ENCODE results near the gene BSG. TPM values are rescaled to one million over a fixed set of nuclear protein-coding genes. Genes with fewer than 3 reads are reported as not detected.

BSG gene
- total and polyA plus RNA-seq, 2 experiments from 2014 or later: 957 to 973 TPM

DNA sequence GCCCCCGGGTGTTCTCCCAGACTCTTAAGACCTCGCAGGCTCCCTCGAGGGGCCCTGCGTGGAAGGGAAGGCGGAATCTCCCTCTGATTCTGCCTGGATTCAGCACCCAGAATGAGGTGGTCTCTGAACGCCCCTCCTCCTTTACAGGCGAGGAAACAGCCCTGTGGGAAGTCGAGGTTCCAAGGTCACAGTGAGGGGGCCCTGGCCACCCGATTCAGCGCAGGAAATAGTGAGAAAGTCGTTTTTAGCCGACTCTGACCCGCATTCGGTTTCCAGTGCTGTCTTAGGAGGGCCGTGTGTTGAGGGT lies 1.1 kb downstream of the BSG start (continued):
- TF ChIP-seq ZNF462 (CRISPR knock-in tag; IDR thresholded peaks at IDR 0.05) (no peak), EZH2 (IDR thresholded peaks at IDR 0.05; ENCODE audit: low read depth, unreplicated experiment) (no peak), CREB1 (CRISPR knock-in tag; IDR thresholded peaks at IDR 0.05; ENCODE audit: low read depth) (no peak), ZNF331 (CRISPR knock-in tag; IDR thresholded peaks at IDR 0.05; ENCODE audit: low read depth) (no peak), NANOG (IDR thresholded peaks at IDR 0.05; ENCODE audit: borderline replicate concordance) (no peak)
- TF ChIP-seq, protein P1, sequence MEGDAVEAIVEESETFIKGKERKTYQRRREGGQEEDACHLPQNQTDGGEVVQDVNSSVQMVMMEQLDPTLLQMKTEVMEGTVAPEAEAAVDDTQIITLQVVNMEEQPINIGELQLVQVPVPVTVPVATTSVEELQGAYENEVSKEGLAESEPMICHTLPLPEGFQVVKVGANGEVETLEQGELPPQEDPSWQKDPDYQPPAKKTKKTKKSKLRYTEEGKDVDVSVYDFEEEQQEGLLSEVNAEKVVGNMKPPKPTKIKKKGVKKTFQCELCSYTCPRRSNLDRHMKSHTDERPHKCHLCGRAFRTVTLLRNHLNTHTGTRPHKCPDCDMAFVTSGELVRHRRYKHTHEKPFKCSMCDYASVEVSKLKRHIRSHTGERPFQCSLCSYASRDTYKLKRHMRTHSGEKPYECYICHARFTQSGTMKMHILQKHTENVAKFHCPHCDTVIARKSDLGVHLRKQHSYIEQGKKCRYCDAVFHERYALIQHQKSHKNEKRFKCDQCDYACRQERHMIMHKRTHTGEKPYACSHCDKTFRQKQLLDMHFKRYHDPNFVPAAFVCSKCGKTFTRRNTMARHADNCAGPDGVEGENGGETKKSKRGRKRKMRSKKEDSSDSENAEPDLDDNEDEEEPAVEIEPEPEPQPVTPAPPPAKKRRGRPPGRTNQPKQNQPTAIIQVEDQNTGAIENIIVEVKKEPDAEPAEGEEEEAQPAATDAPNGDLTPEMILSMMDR (conservative IDR thresholded peaks at IDR 0.05; ENCODE audit: low read depth in 2 of 2): no peak

DNA sequence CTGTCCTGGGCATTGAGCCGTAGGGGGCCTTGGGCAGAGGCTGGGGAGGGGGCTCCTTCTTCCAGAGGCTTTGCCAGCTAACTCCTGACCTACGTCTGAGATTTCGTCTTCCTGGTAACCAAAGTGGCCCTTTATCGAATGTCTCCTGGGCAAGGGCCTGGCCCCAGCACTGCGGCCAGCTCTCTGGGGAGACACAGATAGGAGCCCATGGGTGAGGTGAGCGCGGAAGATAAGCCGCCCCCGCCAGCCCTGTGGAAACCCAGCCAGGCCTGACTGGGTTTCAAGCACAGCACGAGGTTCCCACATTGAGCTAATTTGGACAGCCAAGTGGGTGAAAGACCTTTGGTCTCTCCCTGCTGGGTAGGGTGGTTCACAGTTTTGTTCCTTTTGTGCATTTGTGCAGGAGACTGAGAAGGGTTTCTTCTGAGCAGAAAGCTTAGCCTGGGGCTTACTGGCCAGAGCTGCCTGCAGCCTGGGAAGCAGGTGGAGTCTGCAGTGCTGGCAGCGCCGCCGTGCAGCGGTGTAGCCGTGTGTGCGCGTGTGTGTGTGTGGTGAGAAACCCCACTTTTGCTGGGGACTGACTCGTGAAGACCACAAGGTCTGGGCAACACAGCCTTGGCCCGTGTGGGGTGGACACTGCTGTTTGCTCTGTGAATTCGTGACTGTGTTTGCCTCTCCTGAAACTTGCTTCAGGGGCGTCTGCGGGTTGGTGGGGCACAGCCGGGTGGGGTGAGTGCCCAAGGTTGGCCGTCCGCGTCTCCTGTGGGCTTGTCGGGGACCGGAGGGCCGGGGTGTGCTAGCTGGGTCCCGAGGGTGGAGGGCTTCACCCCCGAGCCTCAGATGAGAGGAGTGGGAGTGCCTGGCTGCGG lies 2.5 kb downstream of the BSG start:
- H3K27ac Mint-ChIP-seq: peak overlapping the region; percentile 72; the same call in 1 of the 2 replicates
- Histone ChIP-seq H3F3A (replicated peaks; ENCODE audit: low read depth) (peaks cover 17% of the 10 kb centered on the region; the same call in 1 of the 2 replicates), H3K79me2 (replicated peaks; ENCODE audit: insufficient read depth) (peaks cover 75% of the 10 kb centered on the region), H3K4me1 (ENCODE audit: insufficient read depth) (peaks cover 18% of the 10 kb centered on the region), H3K27me3 (ENCODE audit: insufficient read depth) (no peaks in the 10 kb centered on the region), H4K20me1 (replicated peaks; ENCODE audit: insufficient read depth) (peaks cover 49% of the 10 kb centered on the region), H3K9me2 (ENCODE audit: insufficient read depth) (no peaks in the 10 kb centered on the region), H3K36me3 (ENCODE audit: insufficient read depth) (no peaks in the 10 kb centered on the region), H3K4me2 (peak overlapping the region; percentile 100), H2AFZ (no peak overlapping the region), H3K27ac (ENCODE audit: low read depth) (peak overlapping the region; percentile 63; the same call in 1 of the 2 replicates), H3K4me3 (peak overlapping the region; percentile 96)
- peaks cover 25% of the 10 kb centered on the region for H3K4me1 Mint-ChIP-seq
- peaks cover 36% of the 10 kb centered on the region for H3K27me3 Mint-ChIP-seq (ENCODE audit: insufficient read depth, low read depth, poor library complexity)
- TF ChIP-seq EZH2phosphoT487 (IDR thresholded peaks at IDR 0.05; ENCODE audit: unreplicated experiment) (no peak), ETS1 (IDR thresholded peaks at IDR 0.05) (no peak)
- ATAC-seq: no peak
- H3K4me3 Mint-ChIP-seq: peak overlapping the region; percentile 90
- H3K9me3 Mint-ChIP-seq: peaks cover 8% of the 10 kb centered on the region
- peaks cover 33% of the 10 kb centered on the region for H3K36me3 Mint-ChIP-seq (ENCODE audit: low read depth)
- DNase-seq (ENCODE audit: low spot score): peak; percentile 16
